Transverse colon (tissue), 4 donors: ENCODE measurements around the gene SOS1. TPM values are rescaled to one million over a fixed set of nuclear protein-coding genes. Genes with fewer than 3 reads are reported as not detected.
A peak's percentile ranks its signal among the peaks of the same experiment; 100 is the strongest.

Experiments used
- DNase-seq: peaks from one replicate; pipeline ENCODE4 v3.0.0-alpha.2; 2019
- H3K27ac ChIP-seq, 4 donors: fragments of 200-600 bp; sonication (generic); 2 replicates each; pipeline ENCODE4 v1.5.1; 2016 to 2018; ENCODE audit warnings: inconsistent platforms in 4 of 4
- H3K27me3 ChIP-seq: fragments of 200-600 bp; sonication (generic); 2 replicates; pipeline ENCODE4 v1.5.1; 2017; ENCODE audit warnings: inconsistent platforms
- H3K36me3 ChIP-seq, 4 donors: fragments of 200-600 bp; sonication (generic); 2 replicates each; pipeline ENCODE4 v1.5.1; 2017 to 2019; ENCODE audit warnings: inconsistent platforms in 4 of 4
- H3K4me1 ChIP-seq, 4 donors: fragments of 200-600 bp; sonication (generic); 2 replicates each; pipeline ENCODE4 v1.5.1; 2017 to 2020; ENCODE audit warnings: inconsistent platforms in 4 of 4
- H3K4me3 ChIP-seq, 4 donors: fragments of 200-600 bp; sonication (generic); 1 replicate in 1 of 4; 2 replicates in 3 of 4; pipeline versions ENCODE4 v1.5.1 to v1.6.1; 2017 to 2019; ENCODE audit warnings: inconsistent platforms in 4 of 4
- H3K9me3 ChIP-seq, 2 donors: fragments of 200-600 bp; sonication (generic); 2 replicates each; pipeline ENCODE4 v1.5.1; 2017 to 2019; ENCODE audit warnings: inconsistent platforms in 2 of 2
- CTCF ChIP-seq, 5 experiments: fragments of 200-600 bp in 3 of 5; fragments of 450-650 bp in 2 of 5; sonication (generic) in 3 of 5; IDR thresholded peaks; 1 replicate in 2 of 5; 2 replicates in 3 of 5; pipeline ENCODE4 v1.5.1; 2016 to 2017; ENCODE audit warnings: antibody characterized with exemption in 5 of 5, inconsistent platforms in 3 of 5, mild to moderate bottlenecking in 2 of 5, moderate library complexity in 1 of 5
- EP300 ChIP-seq: sonication (generic); formaldehyde crosslinking; IDR thresholded peaks from one replicate; pipeline ENCODE4 v1.6.1; 2017; ENCODE audit warnings: antibody characterized with exemption, low read depth
- POLR2A ChIP-seq: fragments of 450-650 bp; IDR thresholded peaks from one replicate; pipeline ENCODE4 v1.6.1; 2016; ENCODE audit warnings: antibody characterized with exemption, mild to moderate bottlenecking, moderate library complexity
- POLR2AphosphoS5 ChIP-seq, 3 donors: sonication (generic); formaldehyde crosslinking; IDR thresholded peaks; one replicate each; pipeline ENCODE4 v1.6.1; 2016; ENCODE audit warnings: antibody characterized with exemption in 3 of 3
- WGBS, 2 donors: methylation state at CpG; one replicate each; pipeline ENCODE4 v1.1.5; 2018; ENCODE audit warnings: low coverage in 1 of 2; 5-methylcytosine and 5-hydroxymethylcytosine counted together
- in situ Hi-C, 4 donors: fragments of 200-750 bp; cut with MboI; loops; one replicate each; pipeline versions ENCODE4 v1.15.0 to v1.15.1; 2017; ENCODE audit warnings: low sequenced_read_pairs in 3 of 4, low pct_ligation_motif_present in 1 of 4, low pct_unique_long_range_greater_than_20kb in 1 of 4
- intact Hi-C: fragments of 100-400 bp; cut with DNase I; formaldehyde crosslinking; loops from one replicate; pipeline ENCODE4 v1.15.1; 2023; ENCODE audit warnings: low total_unique reads
- total RNA-seq, 4 donors: library from RNA; depleted of rRNA; stranded (reverse); fragments of >200 nt; gene quantifications; one replicate each; pipeline ENCODE4 v1.1.0, GENCODE V29; 2016

SOS1 gene
- 10 to 100 TPM; 13.9 to 43.8 (median 23.0) TPM for total RNA-seq

- intact Hi-C loops: loop anchor here (10.0 kb wide), 1 partner anchor 104 kb away; no protein-coding TSS in a partner anchor
Observed at GRCh38 chr2:39120771-39121522, at the start of gene SOS1. SOS1 (minus strand) TSS chr2:39121051; CDS start chr2:39120422, 629 bp downstream.

GRCh38 chr2:39164089-39164488, 43.2 kb upstream of the SOS1 start:
- H3K27me3 ChIP-seq: no peaks in the 10 kb centered on the region
- no peaks in the 10 kb centered on the region for H3K9me3 ChIP-seq
- no peaks in the 10 kb centered on the region for H3K36me3 ChIP-seq
- no peak overlapping the region for H3K27ac ChIP-seq
- no peaks in the 10 kb centered on the region for H3K4me1 ChIP-seq
- H3K4me3 ChIP-seq: no peak overlapping the region
- intact Hi-C loops (no loop called here), in situ Hi-C loops (no loop called here)
- no peak for TF ChIP-seq POLR2AphosphoS5 (IDR thresholded peaks at IDR 0.05)
- no peak for TF ChIP-seq EP300
- TF ChIP-seq CTCF (IDR thresholded peaks at IDR 0.05): no peak
- no peak for TF ChIP-seq POLR2A
- WGBS, 2 donors: 62 to 79% methylated on average over 3 to 4 of the region's 4 CpGs
- DNase-seq: no peak

More at GRCh38 chr2:39120771-39121522, at the start of gene SOS1:
- no peak for TF ChIP-seq CTCF (IDR thresholded peaks at IDR 0.05)
- TF ChIP-seq POLR2A: peak; percentile 96
- TF ChIP-seq EP300: no peak
- peak; percentile 89 to 92 (median 91) for TF ChIP-seq POLR2AphosphoS5 (IDR thresholded peaks at IDR 0.05)
- in situ Hi-C loops: loop anchor here in 1 of 4 donors (10.0 kb wide), 1 partner anchor 104 kb away; no protein-coding TSS in a partner anchor
- H3K27me3 ChIP-seq: no peaks in the 10 kb centered on the region
- H3K36me3 ChIP-seq: no peaks in the 10 kb centered on the region
- H3K27ac ChIP-seq: peak within 1 kb of the TSS; percentile 93 to 97 (median 97)
- peak; percentile 98 for DNase-seq
- no peaks in the 10 kb centered on the region for H3K9me3 ChIP-seq
- peaks cover 18 to 67% (median 35%) of the 10 kb centered on the region in 4 donors for H3K4me1 ChIP-seq
- peak within 1 kb of the TSS; percentile 79 to 99 (median 89) for H3K4me3 ChIP-seq
- WGBS, 2 donors: 0 to 1% methylated on average over 10 to 38 of the region's 60 CpGs

- H3K4me3 ChIP-seq: no peak overlapping the region
- H3K27me3 ChIP-seq: no peaks in the 10 kb centered on the region
- in situ Hi-C loops (no loop called here), intact Hi-C loops (no loop called here)
- TF ChIP-seq POLR2AphosphoS5 (IDR thresholded peaks at IDR 0.05) (no peak), CTCF (IDR thresholded peaks at IDR 0.05) (no peak), POLR2A (no peak)
- H3K36me3 ChIP-seq: no peaks in the 10 kb centered on the region
- 75 to 77% methylated on average over 3 of the region's 3 CpGs for WGBS, 2 donors
- no peak overlapping the region for H3K27ac ChIP-seq
- no peaks in the 10 kb centered on the region for H3K4me1 ChIP-seq
- no peak for DNase-seq
- H3K9me3 ChIP-seq: no peaks in the 10 kb centered on the region
Observed at GRCh38 chr2:39160982-39161381, 40.1 kb upstream of the SOS1 start.

- TF ChIP-seq POLR2A (no peak), POLR2AphosphoS5 (IDR thresholded peaks at IDR 0.05) (no peak), EP300 (no peak), CTCF (IDR thresholded peaks at IDR 0.05) (no peak)
- Histone ChIP-seq H3K4me3 (no peak overlapping the region), H3K9me3 (no peaks in the 10 kb centered on the region), H3K27me3 (no peaks in the 10 kb centered on the region), H3K27ac (no peak overlapping the region), H3K4me1 (no peaks in the 10 kb centered on the region), H3K36me3 (no peaks in the 10 kb centered on the region)
- intact Hi-C loops (no loop called here), in situ Hi-C loops (no loop called here)
- WGBS, 2 donors: 92 to 95% methylated on average over 2 of the region's 2 CpGs
- DNase-seq: no peak
Observed at GRCh38 chr2:39159283-39159682, 38.4 kb upstream of the SOS1 start.
